Umbilical cord (tissue), 2 donors: Measurements from ENCODE around the gene MRPS27. TPM values are rescaled to one million over a fixed set of nuclear protein-coding genes. Genes with fewer than 3 reads are reported as not detected.

ENCODE experiments used
- DNase-seq: peaks from one replicate; pipeline ENCODE4 v3.0.0-alpha.2; 2015; ENCODE audit warnings: low spot score
- total RNA-seq: library from RNA; depleted of rRNA; stranded (reverse); fragments of >200 nt; gene quantifications from one replicate; pipeline ENCODE4 v1.2.3, GENCODE V29; 2014; ENCODE audit warnings: low replicate concordance; ENCODE audit not compliant: insufficient read depth

MRPS27 gene
- total RNA-seq: 72.5 TPM

DNA sequence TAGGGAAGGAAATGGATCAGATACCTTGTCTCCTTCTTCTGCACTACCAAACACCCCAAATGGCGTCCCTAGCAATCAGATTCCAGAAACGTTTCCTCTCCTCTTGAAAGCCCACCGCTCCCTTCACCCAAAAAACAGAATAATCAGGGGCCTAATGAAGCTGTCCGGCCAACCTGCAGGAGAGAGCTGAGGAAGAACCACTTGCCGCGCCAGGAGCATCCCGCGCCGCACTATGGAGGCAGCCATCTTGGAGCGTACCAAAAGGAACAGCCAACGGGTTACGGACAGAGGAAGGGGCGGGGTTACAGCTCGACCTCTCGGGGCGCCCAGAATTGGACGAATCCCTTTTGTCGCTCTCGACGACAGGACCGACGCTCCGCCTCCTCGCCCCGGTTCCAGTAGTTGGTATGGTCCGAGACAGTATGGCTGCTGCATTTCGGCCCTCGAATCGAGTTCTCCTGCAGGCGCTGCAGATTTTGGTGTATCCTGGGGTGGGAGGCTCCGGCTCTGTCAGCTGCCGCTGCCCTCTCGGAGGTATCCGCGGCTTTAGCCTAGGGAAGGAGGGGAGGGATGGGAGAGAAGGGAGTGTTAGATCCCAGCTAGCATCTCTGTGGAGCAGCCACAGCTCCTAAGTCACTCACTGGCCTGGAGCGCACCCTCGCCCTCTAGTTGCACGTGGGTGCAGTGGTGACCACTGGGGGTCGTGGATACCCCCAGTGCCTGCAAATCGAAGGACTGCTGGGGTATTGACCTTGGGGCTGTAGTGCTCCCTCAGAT, at the start of gene MRPS27, which contains the start of gene PTCD2:
TSS of gene MRPS27 (minus strand) at position 265 of the 777 bp plus-strand sequence. CDS start at position 246, 19 bp downstream.
TSS of gene PTCD2 (plus strand) at position 398 of the 777 bp plus-strand sequence. CDS start at position 408, 10 bp downstream.
- peak; percentile 99 for DNase-seq

DNA sequence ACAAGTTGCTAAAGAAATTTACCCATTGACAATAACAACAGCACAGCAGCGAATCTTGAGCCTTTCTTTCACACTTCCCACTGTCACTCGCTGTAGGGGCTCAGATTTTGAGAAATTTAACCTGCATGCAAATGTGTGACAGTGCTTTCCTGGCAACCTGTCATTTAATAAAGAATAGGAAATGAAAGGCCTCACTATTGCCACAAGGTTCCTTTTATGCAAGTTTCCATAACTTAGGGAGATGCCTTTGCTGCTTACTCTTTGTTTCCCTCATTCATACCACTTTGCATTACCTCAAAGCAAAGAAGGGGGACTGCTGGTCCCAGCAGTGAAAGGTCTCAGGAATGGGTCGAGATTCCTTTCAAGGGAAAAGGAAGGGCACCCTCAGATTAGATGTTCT, 49.7 kb upstream of the MRPS27 start:
- DNase-seq: no peak

DNA sequence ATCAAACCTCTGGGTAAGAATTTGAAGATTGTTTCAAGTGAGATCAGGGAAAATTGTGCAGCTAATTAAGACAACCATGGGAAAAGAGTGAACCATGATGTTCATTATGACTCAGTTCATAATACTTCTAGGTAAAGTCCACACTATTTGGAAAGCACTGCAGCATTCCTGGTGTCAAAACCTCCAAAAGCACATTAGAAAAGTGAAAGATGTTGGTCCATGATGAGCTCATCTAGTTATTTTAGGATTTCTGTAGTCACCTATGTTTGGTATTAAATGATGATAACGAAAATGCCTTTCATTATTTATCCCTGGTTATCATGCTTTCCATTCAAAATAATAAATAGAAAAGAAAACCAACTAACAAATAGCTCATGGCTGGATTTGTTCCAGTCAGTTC, 49.3 kb upstream of the MRPS27 start:
- no peak for DNase-seq

DNA sequence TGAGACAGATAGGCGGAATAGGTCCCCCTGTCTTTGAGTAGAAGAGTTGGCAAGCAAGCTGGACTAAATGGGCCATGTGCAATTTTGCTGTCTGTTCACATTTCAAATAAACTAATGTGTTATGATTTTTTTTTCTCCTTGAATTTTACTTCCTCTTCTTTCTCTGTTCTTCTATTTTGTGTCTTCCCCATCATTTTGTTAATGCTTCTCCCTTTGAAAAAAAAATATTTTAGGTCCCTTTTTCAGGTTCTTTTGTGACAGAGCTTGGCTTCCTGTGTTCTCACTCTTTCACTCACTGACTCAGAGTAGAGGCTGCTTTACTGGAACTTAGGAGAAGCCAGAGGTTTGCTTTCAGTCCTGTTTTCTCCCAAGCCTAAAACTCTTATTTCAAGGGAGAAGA, 48.2 kb upstream of the MRPS27 start:
- DNase-seq: no peak

DNA sequence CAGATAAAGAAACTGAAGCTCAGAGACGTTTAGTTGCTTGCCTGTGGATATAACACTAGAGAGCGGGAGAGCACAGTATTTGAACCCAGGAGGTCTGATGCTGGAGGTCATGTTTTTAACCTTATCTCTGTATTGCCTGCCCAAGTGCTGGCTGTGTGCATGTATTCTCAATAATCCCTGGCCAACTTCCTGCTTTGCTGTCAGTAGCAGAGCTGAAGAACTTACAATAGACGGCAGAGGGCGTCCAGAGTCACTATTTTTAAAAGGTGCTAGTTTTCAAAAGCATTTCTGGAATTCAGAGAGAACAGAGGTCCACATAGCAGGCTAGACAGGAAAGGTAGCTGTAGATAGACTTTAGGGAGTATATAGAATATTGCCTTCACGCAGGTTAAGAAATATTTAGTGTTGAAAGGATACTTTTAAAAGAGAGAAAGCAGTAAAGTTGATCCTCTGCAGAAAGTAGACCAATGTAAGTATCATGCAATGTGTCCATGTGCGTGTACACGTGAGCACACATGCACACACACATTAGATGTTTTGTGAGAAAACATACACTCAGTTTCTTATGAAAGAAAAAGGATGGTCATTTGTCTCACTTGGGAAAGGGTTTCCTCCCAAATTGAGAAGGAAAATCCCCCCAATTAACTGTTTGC, 46.4 kb upstream of the MRPS27 start:
- DNase-seq: peak; percentile 92

DNA sequence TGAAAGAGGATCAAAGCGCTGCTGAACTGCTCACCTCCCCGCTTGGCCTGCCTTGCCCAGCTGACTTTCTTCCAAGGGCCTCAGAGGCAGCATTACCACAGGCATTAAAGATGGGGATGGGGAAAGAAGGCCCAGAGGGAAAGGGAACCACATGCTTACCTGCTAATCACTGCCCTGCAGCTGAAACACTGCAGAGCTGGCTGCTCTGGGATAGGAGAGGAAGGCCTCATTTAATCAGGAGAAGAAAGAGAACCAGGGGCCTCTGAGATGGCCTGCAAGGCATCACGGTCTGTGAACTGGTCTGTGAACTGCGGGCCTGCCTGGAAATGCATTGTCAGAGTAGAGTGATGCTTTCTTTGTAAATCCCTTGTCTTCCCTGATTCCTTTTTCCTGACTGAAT, 44.9 kb upstream of the MRPS27 start:
- DNase-seq: peak; percentile 66

DNA sequence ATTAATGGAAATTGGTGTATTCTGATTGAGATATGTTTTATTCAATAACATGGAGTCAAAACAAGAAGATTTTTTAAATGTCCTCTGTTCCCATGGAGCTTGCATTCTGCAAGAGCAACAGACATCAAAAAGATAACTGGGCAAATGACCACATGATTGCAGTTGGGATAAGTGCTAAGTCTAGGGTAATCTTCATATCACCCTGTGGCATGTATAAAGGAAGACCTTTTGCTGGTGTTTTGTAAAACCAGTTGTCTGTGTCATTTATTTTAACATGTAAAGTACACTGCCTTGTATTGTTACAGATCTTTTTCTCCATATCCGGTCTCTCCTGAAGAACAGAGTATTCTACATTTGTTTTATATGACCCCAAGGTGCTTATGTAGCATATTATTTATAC, 44.1 kb upstream of the MRPS27 start:
- peak; percentile 26 for DNase-seq

DNA sequence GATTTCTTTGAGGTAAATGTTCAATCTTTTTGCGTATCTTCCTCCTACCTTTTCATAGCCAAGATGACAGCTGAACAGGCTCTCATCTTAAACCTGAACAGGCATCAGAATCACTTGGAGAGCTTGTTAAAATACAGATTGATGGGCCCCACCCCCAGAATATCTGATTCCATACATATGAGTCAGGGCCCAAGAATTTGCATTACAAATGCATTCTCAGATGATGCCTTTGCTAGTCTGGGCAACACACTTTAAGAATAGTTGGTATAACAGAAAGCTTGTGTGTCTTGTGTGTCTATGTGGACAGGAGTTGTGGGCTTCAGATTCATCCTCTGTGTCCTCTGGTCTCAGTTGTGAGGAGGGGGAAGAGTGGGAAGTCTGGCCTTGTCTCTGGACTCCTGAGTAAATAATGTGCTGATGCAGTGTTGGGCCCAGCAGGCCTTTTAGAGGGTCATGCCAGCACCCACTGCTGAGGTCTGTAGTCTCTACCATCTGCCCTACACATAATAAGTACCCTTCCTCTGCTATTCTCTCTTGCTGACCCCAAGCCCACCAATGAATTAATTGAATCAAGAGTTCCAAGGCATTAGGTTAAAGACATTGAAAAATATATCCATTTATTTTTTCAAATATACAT, 43.2 kb upstream of the MRPS27 start:
- peak; percentile 43 for DNase-seq

DNA sequence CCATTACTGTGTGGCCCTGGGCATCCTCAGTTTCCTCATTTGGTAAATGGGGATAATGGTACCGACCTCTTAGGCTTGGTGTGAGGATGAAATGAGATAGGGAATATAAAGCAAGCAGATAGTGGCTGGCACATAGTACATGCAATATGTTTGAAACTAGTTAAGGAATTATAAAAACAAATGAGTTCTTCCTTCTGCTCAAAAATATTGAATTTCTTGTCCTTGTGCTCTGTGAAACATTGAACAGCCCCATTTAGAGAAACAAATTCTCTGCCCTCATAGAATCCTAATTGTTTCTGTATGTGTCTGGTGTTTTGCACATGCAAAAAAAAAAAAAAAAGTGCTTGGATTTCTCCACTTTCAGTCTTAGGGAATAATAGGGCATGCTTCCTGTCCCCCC, 39.8 kb upstream of the MRPS27 start:
- DNase-seq: no peak

DNA sequence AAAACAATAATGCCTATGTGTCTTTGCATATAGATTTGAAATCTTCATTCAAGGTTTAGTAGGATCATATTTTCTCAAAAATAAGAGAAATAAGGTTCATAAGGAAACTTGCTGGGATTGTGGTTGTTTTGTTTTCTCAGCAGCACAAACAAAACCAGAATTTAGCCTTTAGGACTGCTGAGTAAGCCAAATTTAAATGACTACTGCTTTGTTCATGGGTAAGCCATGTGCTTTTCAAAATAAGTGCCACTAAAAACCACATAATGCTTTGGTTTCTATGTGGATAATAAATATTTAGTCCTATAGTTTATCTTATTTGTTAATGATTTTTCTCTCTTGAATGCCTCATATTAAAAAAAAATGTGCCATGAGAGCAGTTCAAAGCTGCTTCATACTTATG, 38.9 kb upstream of the MRPS27 start:
- DNase-seq: no peak

DNA sequence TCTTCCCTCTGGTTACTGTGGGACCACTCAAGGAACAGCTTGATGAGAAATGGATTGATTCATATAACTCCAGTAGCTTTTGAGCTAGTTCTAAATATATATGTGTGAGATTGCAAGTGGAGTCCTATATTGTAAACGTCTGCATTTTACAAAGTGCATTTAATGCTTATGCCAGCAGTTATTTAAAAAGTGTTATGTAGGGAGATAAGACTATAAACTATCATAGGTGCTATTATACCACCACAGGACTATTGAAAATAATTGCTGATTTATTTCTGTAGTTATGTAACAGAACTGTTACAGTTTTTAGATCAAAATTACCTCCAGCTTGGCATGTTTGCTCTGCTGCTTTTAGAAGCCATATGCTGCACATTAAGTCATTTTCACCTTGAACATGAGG, 36.3 kb upstream of the MRPS27 start:
- DNase-seq: no peak

DNA sequence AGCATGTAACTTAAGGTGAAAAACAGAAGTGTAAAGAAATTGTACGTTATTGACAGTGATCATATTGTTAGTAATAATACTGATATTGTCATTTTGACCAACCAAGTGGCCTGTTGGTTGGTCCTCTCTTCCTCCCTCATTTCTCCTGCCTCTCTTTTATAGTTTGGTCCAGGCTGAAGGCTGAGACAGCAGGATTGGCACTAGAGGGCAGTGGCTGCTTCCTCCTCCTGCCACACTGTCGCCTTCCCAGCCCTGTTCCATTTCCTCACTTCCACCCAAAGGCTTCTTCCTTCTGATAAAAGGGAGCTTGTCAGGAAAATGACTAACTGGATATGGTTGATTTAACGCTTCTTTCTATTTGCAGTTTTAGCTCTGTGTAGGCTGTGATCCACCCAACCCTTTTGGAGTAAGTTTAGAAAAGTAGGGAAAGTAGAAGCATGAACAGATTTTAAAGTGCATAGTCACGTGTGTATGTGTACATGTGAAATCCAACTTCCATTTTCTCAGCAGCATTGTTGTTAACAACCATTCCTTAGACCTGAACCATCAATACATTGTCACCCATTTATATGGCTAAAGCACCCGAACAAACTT, 35.8 kb upstream of the MRPS27 start:
- peak; percentile 38 for DNase-seq

DNA sequence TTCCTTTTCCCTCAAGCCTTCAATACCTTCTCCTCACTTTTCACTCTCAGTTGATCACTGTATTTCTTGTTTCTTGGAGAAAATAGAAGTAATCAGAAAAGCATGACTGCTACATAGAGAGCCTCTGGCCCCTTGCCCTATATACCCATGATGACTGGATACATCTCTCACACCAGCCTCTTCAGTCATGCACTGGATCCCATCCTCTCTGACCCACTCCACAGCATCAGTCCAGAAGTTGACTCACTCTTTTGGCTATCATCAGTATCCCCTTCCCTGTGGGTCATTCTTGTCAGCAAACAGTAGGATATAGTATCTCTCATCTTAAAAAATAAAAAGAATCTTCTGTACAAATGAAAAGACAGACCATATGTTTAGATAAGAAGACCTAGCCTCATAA, 33.0 kb upstream of the MRPS27 start:
- DNase-seq: no peak

DNA sequence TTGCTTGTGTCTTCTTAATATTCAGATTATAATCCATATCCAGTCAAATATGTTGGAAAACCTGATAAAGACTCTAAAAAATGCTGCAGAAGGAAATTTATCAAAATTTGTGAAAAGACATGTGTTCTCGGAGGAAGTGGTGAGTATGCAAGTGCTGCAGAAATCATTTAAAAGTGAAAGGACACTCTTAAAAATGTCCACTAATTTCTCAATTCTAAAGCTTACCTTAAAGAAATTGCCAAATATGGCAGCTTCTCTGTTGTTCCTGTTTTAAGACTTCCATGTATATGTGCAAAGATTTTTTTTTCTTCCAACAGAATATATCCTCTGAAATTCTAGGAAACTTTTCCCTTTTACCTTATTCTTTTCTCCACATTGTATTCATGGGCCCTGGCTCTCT, 32.6 kb upstream of the MRPS27 start:
- no peak for DNase-seq

DNA sequence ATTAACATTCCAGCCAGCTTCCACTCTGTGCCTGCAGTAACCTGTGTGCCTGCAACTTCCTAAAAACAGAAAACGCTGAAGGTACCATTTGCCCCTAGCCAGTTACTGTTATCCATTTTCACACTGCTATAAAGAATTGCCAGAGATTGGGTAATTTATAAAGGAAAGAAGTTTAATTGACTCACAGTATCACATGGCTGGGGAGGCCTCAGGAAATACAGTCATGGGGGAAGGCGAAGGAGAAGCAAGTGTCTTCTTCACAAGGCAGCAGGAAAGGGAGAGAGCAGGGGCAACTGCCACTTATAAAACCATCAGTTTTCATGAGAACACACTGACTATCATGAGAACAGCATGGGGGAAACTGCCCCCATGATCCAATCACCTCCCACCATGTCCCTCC, 31.3 kb upstream of the MRPS27 start:
- DNase-seq: no peak

DNA sequence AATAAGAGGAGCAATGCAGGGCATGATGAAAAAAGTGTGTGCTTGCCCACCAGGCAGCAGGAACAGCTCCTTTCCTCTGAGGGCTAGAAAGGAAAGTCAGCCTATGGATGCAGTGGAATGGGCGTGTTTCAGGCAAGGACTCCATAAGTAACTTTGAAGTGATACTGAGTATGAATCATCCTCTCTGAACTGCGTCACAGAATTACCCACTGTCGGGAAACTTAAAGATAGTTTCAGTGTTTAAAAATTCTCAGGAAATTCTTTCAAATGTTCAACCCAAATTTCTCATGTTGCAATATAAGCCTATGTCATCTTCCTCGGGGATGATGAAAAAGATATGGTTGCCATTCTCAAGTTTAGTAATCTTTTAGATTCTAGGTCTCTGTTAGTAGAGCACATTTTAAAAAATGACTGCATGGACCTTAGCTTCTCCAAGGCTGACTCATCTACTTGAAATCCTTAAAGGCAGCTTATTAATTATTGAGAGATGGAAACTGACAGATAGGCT, 27.8 kb upstream of the MRPS27 start:
- peak; percentile 89 for DNase-seq

DNA sequence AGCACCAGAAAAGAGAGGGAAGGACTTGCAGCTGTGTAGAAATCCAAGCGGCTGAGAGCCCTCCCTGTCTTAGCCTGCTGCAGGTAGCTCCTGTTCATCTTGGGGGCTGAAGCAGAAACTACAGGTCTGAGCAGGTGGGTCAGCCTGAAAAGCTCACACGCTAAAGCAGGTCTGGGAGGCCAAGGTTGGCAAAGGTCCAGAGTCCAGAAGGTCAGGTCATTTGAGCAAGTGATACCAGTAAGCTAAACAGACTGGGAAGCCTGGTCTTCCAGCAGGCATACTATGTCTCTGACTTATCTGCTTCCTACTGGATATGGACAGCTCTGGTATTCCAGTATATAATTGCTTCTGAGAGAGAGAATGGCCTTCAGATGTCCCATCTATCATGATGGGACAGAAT, 26.4 kb upstream of the MRPS27 start:
- DNase-seq: no peak

DNA sequence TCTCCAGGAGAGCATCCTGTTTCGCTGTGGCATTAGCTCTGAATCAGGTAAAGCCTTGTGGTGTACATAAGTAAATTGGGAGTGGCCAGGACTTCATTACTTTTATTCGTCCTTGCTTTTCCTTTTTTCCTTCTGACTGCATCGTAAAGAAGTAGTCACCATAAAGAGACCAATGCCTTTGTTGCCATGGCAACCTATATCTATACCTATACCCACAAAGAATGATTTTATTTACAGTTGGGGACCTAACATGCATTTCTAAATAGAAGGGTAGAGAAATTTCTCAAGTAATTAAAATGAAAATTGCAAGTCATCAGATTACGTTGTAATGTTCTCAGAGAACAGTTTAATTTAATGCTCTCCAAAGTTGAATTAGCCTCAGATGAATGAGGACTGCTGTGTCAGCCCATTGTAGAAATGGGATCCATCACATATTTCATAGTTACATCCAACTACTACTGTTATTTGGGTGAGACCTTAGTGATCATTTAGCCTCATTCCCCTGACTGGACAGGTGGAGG, 18.7 kb upstream of the MRPS27 start:
- DNase-seq: no peak

DNA sequence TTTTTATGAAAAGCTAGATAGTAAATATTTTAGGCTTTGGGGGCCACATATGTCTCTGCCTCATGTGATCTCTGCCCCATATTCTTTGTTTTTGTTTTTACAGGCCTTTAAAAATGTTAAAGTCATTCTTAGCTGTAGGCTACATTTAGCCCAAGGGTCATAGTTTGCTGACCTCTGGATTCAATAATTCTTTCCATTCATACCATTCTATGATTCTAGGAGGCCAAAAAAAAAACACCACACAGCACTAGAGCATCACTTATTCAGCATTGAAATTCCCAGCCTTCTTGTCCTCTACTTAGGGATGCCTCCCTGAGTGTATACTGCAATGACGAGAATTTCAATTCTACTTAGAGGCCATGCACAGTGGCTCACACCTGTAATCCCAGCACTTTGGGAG, 17.1 kb upstream of the MRPS27 start:
- DNase-seq: no peak

DNA sequence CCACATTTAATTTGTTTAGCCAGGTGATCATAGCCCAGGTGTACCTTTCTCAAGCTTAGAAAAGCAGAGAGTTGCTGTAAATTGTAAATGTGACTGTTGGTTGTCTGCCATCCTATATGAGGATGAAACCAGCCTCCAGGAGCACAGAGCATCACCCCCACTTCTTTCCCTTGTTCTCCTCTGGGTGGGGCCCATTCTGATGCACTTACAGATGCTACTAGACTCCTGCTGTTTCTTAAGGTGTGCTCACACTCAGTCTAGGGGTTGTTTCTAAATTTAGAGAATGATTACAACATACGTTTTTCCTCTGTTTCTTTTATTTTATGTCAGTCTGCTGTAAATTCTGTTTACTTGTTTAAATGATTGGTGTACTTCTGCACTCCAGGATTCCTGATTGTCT, 10.7 kb upstream of the MRPS27 start:
- DNase-seq: no peak

DNA sequence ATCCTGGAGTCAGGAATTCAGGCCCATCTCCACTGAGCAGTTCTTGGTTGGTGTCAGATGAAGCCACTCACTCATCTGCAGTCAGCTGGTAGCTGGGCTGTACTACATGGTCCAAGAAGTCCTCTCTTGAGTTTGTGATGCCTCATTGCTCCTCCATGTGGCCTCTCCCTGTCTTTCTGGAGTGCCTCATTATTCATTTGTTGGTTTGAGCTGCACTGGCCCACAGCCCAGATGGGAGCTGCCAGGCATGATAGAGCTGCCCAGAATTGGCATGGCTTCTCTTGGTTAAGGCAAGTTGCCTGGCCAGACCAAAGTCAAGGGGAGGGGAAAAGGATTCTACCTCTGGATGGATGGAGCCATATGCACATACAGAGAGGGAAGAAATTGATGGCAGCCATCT, 8.1 kb upstream of the MRPS27 start:
- no peak for DNase-seq

DNA sequence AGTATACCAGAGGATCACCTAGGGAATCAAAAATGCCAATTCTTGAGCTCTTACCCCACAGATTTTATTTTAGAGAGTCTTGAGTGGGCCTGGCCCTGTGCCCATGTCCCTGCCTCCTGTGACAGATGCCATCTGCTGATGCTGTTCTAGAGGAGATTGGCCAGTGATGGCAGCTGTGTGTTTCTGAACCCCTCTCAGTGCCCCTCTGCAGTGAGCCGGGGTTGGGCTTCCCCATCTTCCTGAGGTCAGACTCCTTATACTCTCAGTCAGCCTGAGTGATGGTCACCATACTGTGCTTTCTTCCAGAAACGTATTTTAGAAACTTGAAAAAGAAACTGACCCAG, 6.2 kb upstream of the MRPS27 start:
- no peak for DNase-seq
